Suppressor macrophage treated with lipopolysaccharide for 1 hour (primary cell): ENCODE data around the gene CLEC1A.
A peak's percentile ranks its signal among the peaks of the same experiment; 100 is the strongest.

Source experiments
- DNase-seq, 3 donors: peaks; one replicate each; pipeline ENCODE4 v3.0.0-alpha.2; 2020 to 2022

CLEC1A gene

DNA sequence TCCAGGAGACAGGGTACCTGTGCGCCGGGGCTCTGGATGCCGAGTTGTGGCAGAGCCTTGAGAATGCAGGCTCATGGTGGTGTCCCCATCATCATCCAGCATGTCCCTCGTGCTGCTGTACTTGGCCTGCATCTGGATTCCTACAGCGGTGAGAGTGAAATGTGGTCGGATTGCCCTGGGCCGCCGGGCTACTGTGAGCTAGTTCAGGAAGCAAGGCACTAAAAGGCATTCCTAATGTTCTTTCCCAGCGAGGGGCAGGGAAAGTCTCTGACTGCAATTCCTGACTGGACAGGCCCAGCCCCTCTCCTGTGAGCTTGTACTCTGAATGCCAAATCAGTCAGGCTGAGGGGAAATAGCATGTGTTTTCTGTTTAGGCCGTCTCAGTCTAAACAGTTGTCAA is at the start of gene CLEC1A:
Gene CLEC1A, minus strand, starts transcription at position 195 of the 400 bp plus-strand sequence. Its CDS starts 63 bp downstream, at position 132.
- no peak for DNase-seq

DNA sequence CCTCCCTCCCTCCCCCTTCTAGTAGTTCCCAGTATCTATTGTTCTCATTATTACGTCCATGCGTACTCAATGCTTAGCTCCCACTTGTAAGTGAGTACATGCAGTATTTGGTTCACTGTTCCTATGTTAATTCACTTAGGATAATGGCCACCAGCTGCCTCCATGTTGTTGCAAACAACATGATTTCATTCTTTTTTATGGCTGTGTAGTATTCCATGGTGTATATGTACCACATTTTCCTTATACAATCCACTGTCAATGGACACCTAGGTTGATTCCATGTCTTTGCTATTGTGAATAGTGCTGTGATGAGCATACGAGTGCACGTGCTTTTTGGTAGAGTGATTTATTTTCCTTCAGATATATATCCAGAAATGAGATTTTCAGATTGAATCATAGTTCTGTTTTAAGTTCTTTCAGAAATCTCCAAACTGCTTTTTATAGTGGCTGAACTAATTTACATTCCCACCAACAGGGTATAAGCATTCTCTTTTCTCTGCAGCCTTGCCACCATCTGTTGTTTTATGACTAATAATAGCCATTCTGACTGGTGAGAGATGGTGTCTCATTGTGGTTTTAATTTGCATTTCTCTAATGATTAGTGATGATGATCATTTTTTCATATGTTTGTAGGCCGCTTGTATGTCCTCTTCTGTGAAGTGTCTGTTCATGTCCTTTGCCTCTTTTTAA is 49.1 kb upstream of the CLEC1A start:
- DNase-seq, result no peak

- DNase-seq, result peak; percentile 56 to 71 (median 68)
Measured at GRCh38 chr12:10142976-10143589, 44.3 kb upstream of the CLEC1A start.

DNA sequence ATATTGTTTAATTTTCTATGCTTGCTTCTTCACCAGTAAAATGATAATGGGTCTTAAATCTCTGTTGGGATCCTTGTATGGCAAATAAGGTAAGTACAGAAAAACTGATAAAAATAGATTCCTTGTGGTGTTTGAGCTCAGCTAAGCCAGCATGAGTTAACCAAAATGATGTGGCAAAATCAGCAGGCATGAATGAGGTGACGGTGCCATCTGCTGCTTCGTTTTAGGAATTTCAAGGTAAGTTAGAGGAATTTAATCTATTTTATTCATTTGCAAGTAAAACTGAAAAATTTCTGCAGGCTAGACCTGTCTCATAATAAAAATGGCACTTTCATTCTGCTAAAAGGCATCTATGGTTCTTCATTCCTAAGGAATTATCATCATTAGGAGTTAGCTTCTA is 41.2 kb upstream of the CLEC1A start:
- peak; percentile 74 to 85 (median 83) for DNase-seq

DNA sequence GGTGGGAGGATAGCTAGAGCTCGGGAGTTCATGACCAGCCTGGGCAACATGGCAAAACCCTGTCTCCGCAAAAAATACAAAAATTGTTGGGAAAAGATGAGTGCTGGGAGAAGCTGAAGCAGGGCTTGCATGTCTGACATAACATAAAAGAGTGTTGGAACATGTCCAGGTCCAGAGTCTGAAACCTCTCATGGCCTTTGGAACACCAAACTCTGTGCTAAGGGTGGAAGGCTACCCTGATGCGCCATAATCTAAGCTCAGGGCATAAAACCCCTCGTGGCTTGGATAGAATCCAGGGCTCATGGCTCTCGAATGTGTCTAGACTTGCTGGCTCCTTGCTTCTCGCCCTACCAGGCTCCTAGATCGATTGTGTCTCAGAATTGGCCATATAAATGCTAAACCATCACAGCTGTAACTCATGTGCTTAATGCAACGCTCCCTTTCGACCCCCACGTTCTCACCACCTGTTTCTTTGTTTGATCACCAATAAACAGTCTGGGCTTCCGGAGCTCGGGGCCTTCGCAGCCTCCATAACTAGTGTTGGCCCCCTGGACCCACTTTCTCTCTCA is 37.9 kb upstream of the CLEC1A start:
- DNase-seq, result no peak

GRCh38 chr12:10135126-10135525 is 36.3 kb upstream of the CLEC1A start:
- no peak for DNase-seq

DNA sequence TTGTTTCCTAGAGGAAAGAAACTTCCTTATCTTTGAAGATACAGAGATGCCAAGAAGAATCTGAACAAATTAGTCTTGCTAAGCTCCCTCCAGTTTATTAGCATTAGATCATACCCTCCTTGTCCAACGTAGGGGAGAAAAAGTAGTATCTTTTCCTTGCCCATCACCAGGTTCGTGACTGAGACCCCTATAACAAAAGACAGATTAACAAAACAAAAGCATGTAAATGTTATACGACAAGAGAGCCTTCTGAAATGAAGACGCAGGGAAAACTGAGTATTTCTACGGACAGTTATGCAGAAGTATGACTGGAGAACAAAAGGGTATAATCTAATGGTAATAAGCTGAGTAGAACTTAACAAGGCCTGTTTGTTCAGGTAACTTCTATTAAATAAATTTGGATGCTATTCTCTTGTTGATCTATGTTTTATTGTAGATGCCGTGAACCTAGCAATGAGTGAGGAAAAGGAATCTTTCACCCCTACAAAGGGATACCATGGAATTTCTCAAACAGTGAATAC is 34.1 kb upstream of the CLEC1A start:
- DNase-seq, result no peak

GRCh38 chr12:10131111-10131690 is 32.4 kb upstream of the CLEC1A start:
- peak; percentile 54 to 83 (median 80) for DNase-seq

- DNase-seq, result peak; percentile 69 to 93 (median 85)
Measured at GRCh38 chr12:10130042-10130441, 31.3 kb upstream of the CLEC1A start, which contains the start of gene CLEC7A. Gene CLEC7A, minus strand, starts transcription at chr12:10130199. Its CDS starts 117 bp downstream, at chr12:10130082.

- peak; percentile 87 to 98 (median 97) for DNase-seq
Measured at GRCh38 chr12:10128687-10129086, 29.9 kb upstream of the CLEC1A start.

DNA sequence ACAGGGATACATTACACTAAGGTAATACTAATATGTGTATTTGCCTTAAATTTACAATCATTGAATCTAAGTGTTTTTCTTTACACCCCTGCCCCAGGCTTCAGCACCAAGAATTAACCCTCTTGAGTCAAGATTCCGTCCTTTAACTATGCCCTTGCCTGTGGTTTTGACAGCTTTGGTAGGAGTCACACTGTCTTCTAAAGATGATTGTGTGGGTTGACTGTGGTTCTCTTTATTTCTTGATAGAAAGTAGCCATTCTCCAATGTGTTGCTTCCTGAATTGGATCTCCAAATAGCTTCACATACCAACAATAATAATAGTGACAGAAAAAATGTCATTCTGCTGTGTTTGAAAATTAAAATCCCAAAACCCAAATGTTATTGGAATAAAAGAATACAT is 27.6 kb upstream of the CLEC1A start:
- DNase-seq, result peak in 2 of 3 donors; percentile 56 to 59

GRCh38 chr12:10122689-10123088 is 23.9 kb upstream of the CLEC1A start:
- no peak for DNase-seq

- peak; percentile 70 to 91 (median 90) for DNase-seq
Measured at GRCh38 chr12:10121278-10121677, 22.5 kb upstream of the CLEC1A start.

DNA sequence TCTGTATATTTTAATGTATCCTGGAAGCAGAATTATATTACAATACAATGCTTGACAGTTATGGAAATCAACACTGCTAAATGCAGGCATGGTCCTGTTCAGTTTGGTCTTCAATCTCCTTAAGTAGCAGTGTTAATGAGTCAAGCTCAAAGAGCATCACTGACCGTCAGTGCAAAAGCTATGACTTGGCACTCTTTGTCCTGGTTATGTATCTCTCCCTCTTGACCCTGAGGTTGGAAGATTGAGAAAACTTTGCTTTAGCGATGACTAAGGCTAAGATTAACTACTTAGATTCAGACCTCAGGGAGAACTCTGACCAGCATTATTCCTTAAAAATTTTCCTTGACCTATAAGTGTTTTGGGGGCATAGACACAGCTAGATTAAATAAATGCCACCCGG is 20.3 kb upstream of the CLEC1A start:
- peak; percentile 28 to 81 (median 71) for DNase-seq

- no peak for DNase-seq
Measured at GRCh38 chr12:10115890-10116289, 17.1 kb upstream of the CLEC1A start.

DNA sequence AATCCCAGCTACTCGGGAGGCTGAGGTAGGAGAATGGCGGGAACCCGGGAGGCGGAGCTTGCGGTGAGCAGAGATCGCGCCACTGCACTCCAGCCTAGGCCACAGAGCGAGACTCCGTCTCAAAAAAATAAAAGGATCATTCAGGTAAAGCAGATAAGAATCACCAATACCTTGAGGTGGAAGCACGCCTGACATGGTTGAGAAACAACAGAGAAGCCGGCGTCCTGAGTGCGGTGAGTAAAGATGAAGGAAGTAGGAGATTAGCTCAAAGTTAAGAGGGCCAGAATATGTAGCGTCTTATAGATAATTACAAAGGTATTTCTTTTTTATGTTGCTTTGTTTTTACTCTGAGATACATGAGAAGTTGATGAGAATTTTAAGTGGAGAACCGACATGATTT is 16.5 kb upstream of the CLEC1A start:
- DNase-seq, result no peak

DNA sequence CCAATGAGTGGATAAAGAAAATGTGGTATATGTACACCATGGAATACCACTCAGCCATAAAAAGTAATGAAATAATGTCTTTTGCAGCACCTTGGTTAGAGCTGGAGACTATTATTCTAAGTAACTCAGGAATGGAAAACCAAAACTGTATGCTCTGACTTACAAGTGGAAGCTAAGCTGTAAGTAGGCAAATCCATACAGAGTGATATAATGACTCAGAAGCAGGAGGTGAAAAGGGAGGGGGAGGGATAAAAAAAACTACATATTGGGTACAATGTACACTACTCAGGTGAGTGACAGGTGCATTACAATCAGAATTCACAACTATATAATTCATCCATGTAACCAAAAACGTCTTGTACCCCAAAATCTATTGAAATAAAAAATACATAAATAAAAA is 15.1 kb upstream of the CLEC1A start:
- DNase-seq, result no peak

- DNase-seq, result peak in 2 of 3 donors; percentile 23 to 54
Measured at GRCh38 chr12:10113075-10113474, 14.3 kb upstream of the CLEC1A start.

GRCh38 chr12:10111451-10111850 is 12.7 kb upstream of the CLEC1A start:
- no peak for DNase-seq

GRCh38 chr12:10110256-10110844 is 11.6 kb upstream of the CLEC1A start:
- no peak for DNase-seq

GRCh38 chr12:10102322-10102721 is 3.5 kb upstream of the CLEC1A start:
- peak; percentile 58 to 69 (median 62) for DNase-seq

DNA sequence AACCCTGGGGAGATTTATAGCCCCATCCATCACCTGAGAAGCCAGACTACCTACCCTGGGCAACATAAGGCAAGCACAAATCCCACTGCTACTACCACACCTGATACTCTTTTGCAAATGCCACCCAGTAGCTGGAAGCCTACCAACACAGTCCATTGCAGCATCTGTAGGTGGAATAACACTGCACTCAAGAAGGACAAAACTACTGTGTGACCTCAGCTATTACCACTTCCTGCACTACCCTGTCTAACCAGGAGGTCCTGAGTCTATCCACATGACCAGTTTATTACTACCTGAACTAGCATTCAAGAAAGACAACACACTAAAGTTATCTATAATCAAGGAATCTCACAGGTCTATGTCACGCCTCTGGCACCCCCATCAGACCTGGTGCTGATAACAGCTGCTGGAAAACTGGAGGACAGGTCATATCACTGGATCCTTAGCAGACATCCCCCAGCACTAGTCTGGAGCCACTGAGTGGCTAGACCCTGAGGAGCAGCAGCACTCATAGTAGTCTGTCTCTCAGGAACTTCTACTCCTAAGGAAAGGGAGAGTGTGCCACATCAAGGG is 2.9 kb upstream of the CLEC1A start:
- DNase-seq, result no peak
